ENCODE results near the gene TMOD2.

The TMOD2 gene

DNA sequence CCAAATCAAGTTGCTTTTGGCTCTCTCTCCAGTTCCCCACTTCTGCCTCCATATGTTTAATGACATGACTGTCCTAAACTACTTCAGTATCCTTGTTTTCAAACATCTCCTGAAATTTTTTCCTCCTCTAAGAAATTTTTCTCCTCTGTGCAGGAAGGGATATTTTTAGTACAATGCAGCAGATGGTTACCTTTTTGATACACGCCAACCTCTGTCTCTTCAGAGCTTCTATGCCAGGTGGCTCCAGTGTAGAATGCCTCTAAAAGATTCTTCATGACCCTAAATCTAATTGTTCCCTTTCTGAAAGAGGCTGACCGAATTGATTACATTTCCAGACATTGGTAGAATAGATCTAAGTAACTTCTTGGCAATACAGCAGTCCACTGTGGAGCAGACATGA, 111.7 kb downstream of the TMOD2 start:
- DNase-seq: no peak

DNA sequence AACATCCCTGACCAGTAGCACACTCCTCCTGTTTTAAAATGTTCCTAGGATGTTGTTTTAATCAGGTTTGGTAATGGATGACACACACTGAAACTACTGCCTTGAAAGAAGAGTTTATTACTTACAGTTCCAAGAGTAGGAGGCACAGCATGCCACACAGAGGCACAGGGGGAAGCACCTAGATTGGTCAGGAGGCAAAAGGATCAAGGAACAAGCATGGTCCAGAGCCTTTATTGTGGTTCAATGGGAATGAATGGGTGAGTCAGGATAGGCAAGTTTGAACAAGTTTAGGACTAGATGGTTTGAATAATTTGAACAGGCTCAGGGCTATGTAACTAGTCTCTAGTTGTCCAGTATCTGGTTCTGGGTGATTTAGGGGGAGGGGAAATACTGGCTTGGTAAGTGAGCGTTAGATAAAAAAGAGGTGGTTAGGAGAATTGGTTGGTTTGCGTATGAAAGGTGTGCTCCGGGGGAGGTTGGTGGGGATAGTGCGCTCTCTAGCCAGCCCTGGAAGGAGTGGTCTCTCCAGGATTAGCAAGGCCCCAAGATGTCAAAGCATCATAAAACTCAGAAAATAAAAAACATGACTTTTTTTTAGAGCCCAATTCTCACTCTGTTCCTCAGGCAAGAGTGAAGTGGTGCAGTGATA, 113.1 kb downstream of the TMOD2 start:
- DNase-seq: no peak

DNA sequence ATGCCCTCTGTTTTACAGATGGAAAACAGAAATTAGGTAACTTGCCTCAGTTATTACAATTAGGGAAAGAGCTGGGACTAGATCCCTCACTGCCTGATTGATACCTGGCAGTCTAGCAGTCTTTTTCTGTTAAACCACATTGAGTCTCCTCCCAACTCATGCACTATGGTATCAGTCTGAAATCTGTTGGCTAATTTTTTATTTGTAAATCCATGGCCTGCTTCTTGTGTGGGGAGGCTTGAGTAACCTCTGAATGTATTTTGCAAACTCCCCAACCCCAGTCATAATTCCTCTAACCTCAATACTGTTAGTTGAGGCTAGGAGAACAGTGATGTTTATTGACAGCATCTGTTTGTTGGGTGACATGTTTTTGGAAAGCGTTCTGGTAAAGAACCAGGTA, 113.9 kb downstream of the TMOD2 start:
- no peak for DNase-seq
